ENCODE results near the gene HS3ST3A1.

The HS3ST3A1 gene

GRCh38 chr17:13592427-13592826, 9.3 kb downstream of the HS3ST3A1 start:
- DNase-seq (ENCODE audit: low spot score), result no peak
- POLR2A ChIA-PET (ENCODE audit: low non-redundant PET), result no interaction called here
- no peak for TF ChIP-seq CTCF (conservative IDR thresholded peaks at IDR 0.05; ENCODE audit: low read depth)
- H3K27ac ChIP-seq, result no peak overlapping the region
- CTCF ChIA-PET, result interaction anchor here (0.7 kb wide), 1 partner anchor 721 kb away, joined by 5 read pairs; no protein-coding TSS in a partner anchor

- ChIA-PET CTCF (interaction anchor here (0.7 kb wide), 1 partner anchor 1315 kb away, joined by 5 read pairs; no protein-coding TSS in a partner anchor), POLR2A (ENCODE audit: low non-redundant PET) (no interaction called here)
- no peak for DNase-seq (ENCODE audit: low spot score)
- no peak for TF ChIP-seq CTCF (conservative IDR thresholded peaks at IDR 0.05; ENCODE audit: low read depth)
- H3K27ac ChIP-seq, result no peak overlapping the region
These were observed 11.3 kb downstream of the HS3ST3A1 start for GRCh38 chr17:13590441-13590840.

GRCh38 chr17:13589658-13590057, 12.1 kb downstream of the HS3ST3A1 start:
- POLR2A ChIA-PET (ENCODE audit: low non-redundant PET), result no interaction called here

GRCh38 chr17:13587487-13588338, 14.0 kb downstream of the HS3ST3A1 start:
- CTCF ChIA-PET, result no interaction called here
- TF ChIP-seq CTCF (conservative IDR thresholded peaks at IDR 0.05; ENCODE audit: low read depth), result no peak
- no peak overlapping the region for H3K27ac ChIP-seq
- no peak for DNase-seq (ENCODE audit: low spot score)
- POLR2A ChIA-PET (ENCODE audit: low non-redundant PET), result no interaction called here

More at GRCh38 chr17:13589658-13590057, 12.1 kb downstream of the HS3ST3A1 start:
- CTCF ChIA-PET, result interaction anchor here (0.8 kb wide), 1 partner anchor 691 kb away, joined by 3 read pairs; no protein-coding TSS in a partner anchor
- no peak overlapping the region for H3K27ac ChIP-seq
- DNase-seq (ENCODE audit: low spot score), result no peak
- TF ChIP-seq CTCF (conservative IDR thresholded peaks at IDR 0.05; ENCODE audit: low read depth), result no peak

GRCh38 chr17:13584701-13585080, 17.0 kb downstream of the HS3ST3A1 start:
- CTCF ChIA-PET, result no interaction called here
- no peak for TF ChIP-seq CTCF (conservative IDR thresholded peaks at IDR 0.05; ENCODE audit: low read depth)
- H3K27ac ChIP-seq, result no peak overlapping the region
- POLR2A ChIA-PET (ENCODE audit: low non-redundant PET), result no interaction called here
- DNase-seq (ENCODE audit: low spot score), result peak; percentile 5

GRCh38 chr17:13583996-13584700, 17.6 kb downstream of the HS3ST3A1 start:
- no peak for DNase-seq (ENCODE audit: low spot score)
- CTCF ChIA-PET, result no interaction called here
- no peak overlapping the region for H3K27ac ChIP-seq
- POLR2A ChIA-PET (ENCODE audit: low non-redundant PET), result no interaction called here
- TF ChIP-seq CTCF (conservative IDR thresholded peaks at IDR 0.05; ENCODE audit: low read depth), result no peak
